GM19397 (cell line): Measurements from ENCODE around the gene PCNA.

Experiments used
- ATAC-seq: cut with Tn5 transposase; IDR thresholded peaks from one replicate; pipeline ENCODE4 v1.9.1; 2021; ENCODE audit warnings: mild to moderate bottlenecking, moderate library complexity; ENCODE audit not compliant: unreplicated experiment

The PCNA gene

GRCh38 chr20:5143851-5144250, 24.1 kb upstream of the PCNA start:
- no peak for ATAC-seq

- no peak for ATAC-seq
Measured at GRCh38 chr20:5141615-5142014, 21.9 kb upstream of the PCNA start.

GRCh38 chr20:5140195-5140594, 20.4 kb upstream of the PCNA start:
- ATAC-seq = no peak

- ATAC-seq = no peak
Measured at GRCh38 chr20:5136096-5136495, 16.3 kb upstream of the PCNA start.

- ATAC-seq = no peak
Measured at GRCh38 chr20:5135363-5136012, 15.7 kb upstream of the PCNA start.

- ATAC-seq = no peak
Measured at GRCh38 chr20:5133998-5134397, 14.2 kb upstream of the PCNA start.

- no peak for ATAC-seq
Measured at GRCh38 chr20:5131502-5131901, 11.7 kb upstream of the PCNA start.

- ATAC-seq = no peak
Measured at GRCh38 chr20:5128886-5129285, 9.1 kb upstream of the PCNA start.

GRCh38 chr20:5127859-5128424, 8.2 kb upstream of the PCNA start:
- ATAC-seq = no peak

- peak; percentile 16 for ATAC-seq
Measured at GRCh38 chr20:5127204-5127858, 7.6 kb upstream of the PCNA start.

- peak; percentile 93 for ATAC-seq
Measured at GRCh38 chr20:5126512-5127203, 6.9 kb upstream of the PCNA start, which contains the start of gene CDS2. TSS of gene CDS2 (plus strand) at chr20:5127008. CDS start at chr20:5127093, 85 bp downstream.

- no peak for ATAC-seq
Measured at GRCh38 chr20:5122873-5123260, 3.1 kb upstream of the PCNA start.

- ATAC-seq = no peak
Measured at GRCh38 chr20:5120185-5120476, 373 bp upstream of the PCNA start.

- ATAC-seq = no peak
Measured at GRCh38 chr20:5119143-5119434, 669 bp downstream of the PCNA start.

- ATAC-seq = no peak
Measured at GRCh38 chr20:5118220-5119142, 1.3 kb downstream of the PCNA start.

- no peak for ATAC-seq
Measured at GRCh38 chr20:5116875-5117274, 2.9 kb downstream of the PCNA start.

GRCh38 chr20:5114403-5114802, 5.4 kb downstream of the PCNA start:
- ATAC-seq = no peak

GRCh38 chr20:5113615-5113986, 6.2 kb downstream of the PCNA start:
- no peak for ATAC-seq

- no peak for ATAC-seq
Measured at GRCh38 chr20:5109276-5109675, 10.5 kb downstream of the PCNA start.

GRCh38 chr20:5104479-5104878, 15.3 kb downstream of the PCNA start:
- no peak for ATAC-seq

- no peak for ATAC-seq
Measured at GRCh38 chr20:5100684-5101347, 18.9 kb downstream of the PCNA start.
